Gastrocnemius medialis (tissue), 4 donors: ENCODE results near the gene CFAP77. TPM values are rescaled to one million over a fixed set of nuclear protein-coding genes. Genes with fewer than 3 reads are reported as not detected.

Experiments used
- ATAC-seq, 2 donors: fragments of 150-250 bp; one replicate each; pipeline ENCODE4 v1.9.1; 2016
- DNase-seq, 2 donors: peaks; one replicate each; pipeline ENCODE4 v3.0.0-alpha.2; 2019
- H3K27ac ChIP-seq, 4 donors: fragments of 200-600 bp; sonication (generic); 1 replicate in 1 of 4; 2 replicates in 3 of 4; pipeline ENCODE4 v1.5.1; 2016 to 2018; ENCODE audit warnings: mild to moderate bottlenecking in 2 of 4, moderate library complexity in 1 of 4
- H3K27me3 ChIP-seq, 3 donors: fragments of 200-600 bp; sonication (generic) in 2 of 3; 1 replicate in 1 of 3; 2 replicates in 2 of 3; pipeline versions ENCODE4 v1.5.1 to v1.6.0; 2016 to 2019; ENCODE audit warnings: mild to moderate bottlenecking in 1 of 3, moderate library complexity in 1 of 3
- H3K36me3 ChIP-seq, 2 donors: fragments of 200-600 bp; sonication (generic) in 1 of 2; one replicate each; pipeline ENCODE4 v1.5.1; 2017 to 2018
- H3K4me1 ChIP-seq, 2 donors: fragments of 200-600 bp; sonication (generic) in 1 of 2; one replicate each; pipeline ENCODE4 v1.5.1; 2016 to 2017; ENCODE audit warnings: mild to moderate bottlenecking in 2 of 2
- H3K4me3 ChIP-seq, 4 donors: fragments of 200-600 bp; sonication (generic) in 3 of 4; 1 replicate in 1 of 4; 2 replicates in 3 of 4; pipeline ENCODE4 v1.5.1; 2016 to 2019; ENCODE audit warnings: mild to moderate bottlenecking in 2 of 4
- H3K9me3 ChIP-seq, 3 donors: fragments of 200-600 bp; sonication (generic) in 2 of 3; 1 replicate in 1 of 3; 2 replicates in 2 of 3; pipeline ENCODE4 v1.5.1; 2016 to 2019
- POLR2A ChIP-seq, 2 donors: fragments of 450-650 bp; IDR thresholded peaks; one replicate each; pipeline ENCODE4 v1.6.1; 2017; ENCODE audit warnings: antibody characterized with exemption in 2 of 2, mild to moderate bottlenecking in 2 of 2, moderate library complexity in 2 of 2
- in situ Hi-C, 4 donors: fragments of 200-750 bp; cut with MboI; loops; one replicate each; pipeline versions ENCODE4 v1.15.0 to v1.8.0; 2017; ENCODE audit warnings: low sequenced_read_pairs in 4 of 4
- intact Hi-C: fragments of 100-400 bp; cut with DNase I; formaldehyde crosslinking; loops from one replicate; pipeline ENCODE4 v1.15.1; 2023; ENCODE audit warnings: low total_unique reads
- total RNA-seq, 4 donors: library from RNA; depleted of rRNA; stranded (reverse); fragments of >200 nt; gene quantifications; one replicate each; pipeline versions ENCODE4 v1.1.0 to v1.2.3, GENCODE V29; 2016
- TF ChIP-seq, protein P1 (sequence below), 5 experiments: fragments of 450-650 bp in 3 of 5; fragments of 200-600 bp in 2 of 5; sonication (generic) in 2 of 5; IDR thresholded peaks in 4 of 5; conservative IDR thresholded peaks in 1 of 5; 1 replicate in 4 of 5; 2 replicates in 1 of 5; pipeline ENCODE4 v1.5.1; 2016 to 2019; ENCODE audit warnings: antibody characterized with exemption in 5 of 5, mild to moderate bottlenecking in 3 of 5, moderate library complexity in 3 of 5

The CFAP77 gene
- total RNA-seq, 4 donors from 2014 or later: not detected

DNA sequence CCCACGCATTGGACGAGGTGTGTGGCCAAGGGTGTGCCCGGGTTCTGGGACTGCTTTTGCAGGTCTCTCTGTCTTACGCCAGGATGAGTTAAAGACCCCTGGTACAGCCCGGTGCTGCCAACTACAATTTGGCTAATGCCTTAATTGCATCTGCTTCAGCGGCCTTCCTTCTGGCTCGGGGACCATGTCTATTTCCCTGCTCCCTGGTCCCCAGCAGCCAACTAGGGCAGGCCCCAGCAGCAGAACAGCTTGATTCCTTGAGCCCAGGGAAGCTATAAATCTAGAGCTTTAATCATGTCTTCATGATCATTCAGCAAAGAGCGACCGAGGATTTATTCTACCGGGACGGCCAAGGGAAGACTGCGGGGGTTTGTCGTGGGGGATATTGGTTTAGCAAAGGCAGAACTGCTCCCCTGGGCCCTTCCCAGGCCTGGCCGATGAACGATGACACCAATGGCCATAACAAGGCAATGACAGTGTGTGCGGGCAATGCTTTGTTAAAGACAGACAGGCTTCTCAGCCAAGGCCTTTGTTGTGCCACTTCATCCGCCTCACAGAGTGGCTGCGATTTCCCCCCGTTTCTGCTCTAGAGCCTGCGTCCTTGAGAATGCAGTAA, 51.4 kb downstream of the CFAP77 start:
- no peak overlapping the region for H3K4me3 ChIP-seq
- no peak for ATAC-seq
- H3K27ac ChIP-seq: no peak overlapping the region
- peaks cover 14 to 31% (median 26%) of the 10 kb centered on the region in 3 donors for H3K27me3 ChIP-seq
- in situ Hi-C loops: no loop called here
- TF ChIP-seq POLR2A (IDR thresholded peaks at IDR 0.05): no peak
- TF ChIP-seq, protein P1, sequence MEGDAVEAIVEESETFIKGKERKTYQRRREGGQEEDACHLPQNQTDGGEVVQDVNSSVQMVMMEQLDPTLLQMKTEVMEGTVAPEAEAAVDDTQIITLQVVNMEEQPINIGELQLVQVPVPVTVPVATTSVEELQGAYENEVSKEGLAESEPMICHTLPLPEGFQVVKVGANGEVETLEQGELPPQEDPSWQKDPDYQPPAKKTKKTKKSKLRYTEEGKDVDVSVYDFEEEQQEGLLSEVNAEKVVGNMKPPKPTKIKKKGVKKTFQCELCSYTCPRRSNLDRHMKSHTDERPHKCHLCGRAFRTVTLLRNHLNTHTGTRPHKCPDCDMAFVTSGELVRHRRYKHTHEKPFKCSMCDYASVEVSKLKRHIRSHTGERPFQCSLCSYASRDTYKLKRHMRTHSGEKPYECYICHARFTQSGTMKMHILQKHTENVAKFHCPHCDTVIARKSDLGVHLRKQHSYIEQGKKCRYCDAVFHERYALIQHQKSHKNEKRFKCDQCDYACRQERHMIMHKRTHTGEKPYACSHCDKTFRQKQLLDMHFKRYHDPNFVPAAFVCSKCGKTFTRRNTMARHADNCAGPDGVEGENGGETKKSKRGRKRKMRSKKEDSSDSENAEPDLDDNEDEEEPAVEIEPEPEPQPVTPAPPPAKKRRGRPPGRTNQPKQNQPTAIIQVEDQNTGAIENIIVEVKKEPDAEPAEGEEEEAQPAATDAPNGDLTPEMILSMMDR (IDR thresholded peaks at IDR 0.05 in 4 of 5, conservative IDR thresholded peaks at IDR 0.05 in 1 of 5): no peak
- no peak for DNase-seq
- no peaks in the 10 kb centered on the region for H3K36me3 ChIP-seq
- no peaks in the 10 kb centered on the region for H3K4me1 ChIP-seq
- intact Hi-C loops: no loop called here
- H3K9me3 ChIP-seq: no peaks in the 10 kb centered on the region

DNA sequence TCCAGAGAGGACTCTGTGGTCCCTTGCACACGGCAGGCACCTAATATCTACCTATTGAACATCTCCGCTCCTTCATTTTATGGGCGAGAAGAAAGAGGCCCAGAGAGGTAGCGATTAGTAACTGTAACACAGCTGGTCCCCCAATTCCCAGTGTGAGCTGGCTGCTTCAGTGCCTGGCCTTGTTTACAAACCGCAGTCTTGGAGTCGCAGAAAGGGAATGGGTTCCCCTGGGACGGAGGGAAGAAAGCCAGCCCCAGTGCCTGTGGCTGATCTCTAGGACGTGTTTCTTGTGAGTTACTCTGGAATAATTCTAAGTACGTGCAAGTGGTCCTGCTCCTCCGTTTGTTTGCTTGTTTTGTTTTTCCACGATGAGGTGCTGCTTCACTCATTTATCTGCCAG, 52.0 kb downstream of the CFAP77 start:
- no peak for ATAC-seq
- H3K36me3 ChIP-seq: no peaks in the 10 kb centered on the region
- no peak overlapping the region for H3K4me3 ChIP-seq
- no peak for DNase-seq
- peaks cover 14 to 32% (median 25%) of the 10 kb centered on the region in 3 donors for H3K27me3 ChIP-seq
- TF ChIP-seq POLR2A (IDR thresholded peaks at IDR 0.05): no peak
- no peak overlapping the region for H3K27ac ChIP-seq
- in situ Hi-C loops: no loop called here
- H3K9me3 ChIP-seq: no peaks in the 10 kb centered on the region
- intact Hi-C loops: no loop called here
- H3K4me1 ChIP-seq: no peaks in the 10 kb centered on the region

DNA sequence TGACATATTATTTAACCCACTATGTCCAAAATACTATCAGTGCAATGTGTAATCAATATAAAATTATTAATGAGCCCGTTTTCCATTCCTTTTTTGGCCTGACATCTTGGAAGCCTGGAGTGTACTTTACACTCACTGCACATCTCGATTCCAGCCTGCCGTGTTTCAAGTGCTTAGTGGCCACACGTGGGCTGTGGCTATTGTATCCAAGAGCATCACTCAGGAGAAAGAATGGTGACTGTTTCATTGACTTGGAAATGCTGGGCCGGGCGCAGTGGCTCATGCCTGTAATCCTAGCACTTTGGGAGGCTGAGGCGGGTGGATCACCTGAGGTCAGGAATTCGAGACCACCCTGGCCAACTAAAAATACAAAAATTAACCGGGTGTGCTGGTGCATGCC, 54.5 kb downstream of the CFAP77 start:
- ATAC-seq (no peak), DNase-seq (no peak)
- Histone ChIP-seq H3K9me3 (no peaks in the 10 kb centered on the region), H3K27ac (no peak overlapping the region), H3K4me1 (no peaks in the 10 kb centered on the region), H3K36me3 (no peaks in the 10 kb centered on the region), H3K4me3 (no peak overlapping the region), H3K27me3 (peaks cover 9 to 25% (median 18%) of the 10 kb centered on the region in 3 donors)
- intact Hi-C loops (no loop called here), in situ Hi-C loops (no loop called here)
- TF ChIP-seq, protein P1 (IDR thresholded peaks at IDR 0.05 in 4 of 5, conservative IDR thresholded peaks at IDR 0.05 in 1 of 5): no peak
- TF ChIP-seq POLR2A (IDR thresholded peaks at IDR 0.05): no peak

DNA sequence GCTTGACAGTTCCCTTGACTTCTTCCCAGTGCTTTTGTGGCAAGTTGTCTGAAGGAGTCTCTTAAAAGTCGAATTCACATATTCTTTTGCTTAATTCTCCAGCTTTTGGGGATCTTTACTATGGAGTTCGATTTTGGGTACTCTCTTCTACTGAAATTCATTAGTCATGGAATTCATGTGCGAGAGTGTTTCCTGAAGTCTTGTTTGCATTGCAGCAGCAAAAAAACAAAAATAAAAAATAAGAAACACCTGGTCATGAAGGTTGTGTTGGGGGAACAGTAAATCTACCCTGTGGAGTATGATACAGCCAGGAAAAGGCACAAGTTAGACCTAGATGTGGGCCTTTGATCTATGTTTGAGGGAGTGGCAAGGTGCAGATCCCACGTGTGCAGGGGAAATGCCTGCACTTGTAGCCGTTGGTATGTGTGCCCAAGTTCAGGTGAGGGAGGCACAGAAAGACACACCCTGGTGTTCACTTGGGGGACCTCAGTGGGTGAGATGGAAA, 55.2 kb downstream of the CFAP77 start:
- H3K27me3 ChIP-seq: peaks cover 5 to 19% (median 12%) of the 10 kb centered on the region in 3 donors
- DNase-seq (no peak), ATAC-seq (no peak)
- no peak overlapping the region for H3K27ac ChIP-seq
- TF ChIP-seq, protein P1 (IDR thresholded peaks at IDR 0.05 in 4 of 5, conservative IDR thresholded peaks at IDR 0.05 in 1 of 5): no peak
- no peak for TF ChIP-seq POLR2A (IDR thresholded peaks at IDR 0.05)
- no peaks in the 10 kb centered on the region for H3K36me3 ChIP-seq
- no peaks in the 10 kb centered on the region for H3K9me3 ChIP-seq
- no peak overlapping the region for H3K4me3 ChIP-seq
- intact Hi-C loops (no loop called here), in situ Hi-C loops (no loop called here)
- H3K4me1 ChIP-seq: no peaks in the 10 kb centered on the region

DNA sequence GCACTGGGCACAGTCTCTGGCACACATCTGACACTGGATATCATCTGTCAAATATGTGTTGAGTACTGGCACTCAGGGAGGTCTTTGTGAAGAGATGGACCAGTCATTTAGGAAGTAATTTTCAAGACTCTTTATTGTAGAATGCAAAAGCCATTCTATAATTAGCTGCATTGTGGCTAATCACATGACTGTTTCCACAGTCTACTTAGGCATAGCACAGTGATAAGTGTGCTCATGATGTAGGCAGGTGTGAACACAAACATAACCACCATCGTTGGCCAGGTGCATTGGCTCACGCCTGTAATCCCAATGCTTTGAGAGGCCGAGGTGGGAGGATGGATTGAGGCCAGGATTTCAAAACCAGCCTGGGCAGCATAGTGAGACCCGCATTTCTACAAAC, 62.2 kb downstream of the CFAP77 start:
- ATAC-seq: no peak
- Histone ChIP-seq H3K4me3 (no peak overlapping the region), H3K27ac (no peak overlapping the region), H3K9me3 (no peaks in the 10 kb centered on the region), H3K36me3 (no peaks in the 10 kb centered on the region), H3K4me1 (no peaks in the 10 kb centered on the region), H3K27me3 (peaks cover 9 to 15% (median 9%) of the 10 kb centered on the region in 3 donors)
- no peak for DNase-seq
- in situ Hi-C loops (no loop called here), intact Hi-C loops (no loop called here)
- TF ChIP-seq, protein P1 (IDR thresholded peaks at IDR 0.05 in 4 of 5, conservative IDR thresholded peaks at IDR 0.05 in 1 of 5): no peak
- no peak for TF ChIP-seq POLR2A (IDR thresholded peaks at IDR 0.05)
